HepG2 (cell line): ENCODE results near the gene STARD10. TPM values are rescaled to one million over a fixed set of nuclear protein-coding genes. Genes with fewer than 3 reads are reported as not detected.

ENCODE experiments used
- CHD4 ChIP-seq: fragments of 200-600 bp; sonication (generic); IDR thresholded peaks from 2 replicates; pipeline ENCODE4 v1.7.0; 2017; ENCODE audit warnings: mild to moderate bottlenecking, low read length, borderline replicate concordance
- ETV5 ChIP-seq: IDR thresholded peaks from 2 replicates; pipeline ENCODE4 v1.6.1; 2018; ENCODE audit warnings: missing biosample characterization, missing genetic modification reagents, inconsistent platforms, borderline replicate concordance
- FOXM1 ChIP-seq: sonication (generic); formaldehyde crosslinking; IDR thresholded peaks from 2 replicates; pipeline ENCODE4 v1.5.0; 2020; ENCODE audit warnings: missing genetic modification reagents
- KDM5A ChIP-seq: fragments of 200-600 bp; sonication (generic); IDR thresholded peaks from 2 replicates; pipeline ENCODE4 v1.7.0; 2018; ENCODE audit warnings: antibody characterized with exemption, mild to moderate bottlenecking, low read length, borderline replicate concordance
- MAFK ChIP-seq, 2 experiments: IDR thresholded peaks in 1 of 2; conservative IDR thresholded peaks in 1 of 2; 2 replicates each; pipeline ENCODE4 v1.6.1; 2011; ENCODE audit warnings: improper control_type of control experiment in 2 of 2, low read length in 2 of 2
- MXD1 ChIP-seq: sonication (generic); formaldehyde crosslinking; IDR thresholded peaks from 2 replicates; pipeline ENCODE4 v1.4.0; 2020; ENCODE audit warnings: mild to moderate bottlenecking, missing genetic modification reagents
- NFATC3 ChIP-seq: sonication (generic); formaldehyde crosslinking; IDR thresholded peaks from 2 replicates; pipeline ENCODE4 v1.5.1; 2020; ENCODE audit warnings: mild to moderate bottlenecking, missing genetic modification reagents
- NPAS2 ChIP-seq: sonication (generic); formaldehyde crosslinking; IDR thresholded peaks from 2 replicates; pipeline ENCODE4 v1.8.0; 2022; ENCODE audit warnings: mild to moderate bottlenecking, missing genetic modification reagents, borderline replicate concordance
- REPIN1 ChIP-seq: sonication (generic); formaldehyde crosslinking; IDR thresholded peaks from 2 replicates; pipeline ENCODE4 v1.8.0; 2022; ENCODE audit warnings: missing genetic modification reagents, low read depth, mild to moderate bottlenecking, borderline replicate concordance
- REXO4 ChIP-seq: sonication (generic); formaldehyde crosslinking; IDR thresholded peaks from 2 replicates; pipeline ENCODE4 v1.8.0; 2022; ENCODE audit warnings: missing genetic modification reagents, mild to moderate bottlenecking, borderline replicate concordance
- SOX6 ChIP-seq, 2 experiments: fragments of 450-650 bp in 1 of 2; sonication (generic) in 1 of 2; formaldehyde crosslinking in 1 of 2; IDR thresholded peaks; 2 replicates each; pipeline versions ENCODE4 v1.4.0 to v1.6.1; 2017 to 2020; ENCODE audit warnings: antibody characterized with exemption in 1 of 2, mild to moderate bottlenecking in 1 of 2, missing genetic modification reagents in 1 of 2
- STAG1 ChIP-seq: sonication (generic); formaldehyde crosslinking; IDR thresholded peaks from 2 replicates; pipeline ENCODE4 v1.4.0; 2020; ENCODE audit warnings: missing genetic modification reagents
- TBX2 ChIP-seq: sonication (generic); formaldehyde crosslinking; IDR thresholded peaks from 2 replicates; pipeline ENCODE4 v1.5.0; 2020; ENCODE audit warnings: missing genetic modification reagents, mild to moderate bottlenecking, borderline replicate concordance
- ZBTB10 ChIP-seq: sonication (generic); formaldehyde crosslinking; IDR thresholded peaks from 2 replicates; pipeline ENCODE4 v1.4.0; 2020; ENCODE audit warnings: missing genetic modification reagents, borderline replicate concordance
- ZMYM4 ChIP-seq: sonication (generic); formaldehyde crosslinking; IDR thresholded peaks from 2 replicates; pipeline ENCODE4 v1.8.1; 2023; ENCODE audit warnings: mild to moderate bottlenecking, missing genetic modification reagents
- ZNF12 ChIP-seq: sonication (generic); formaldehyde crosslinking; IDR thresholded peaks from 2 replicates; pipeline ENCODE4 v1.5.0; 2020; ENCODE audit warnings: missing genetic modification reagents
- ZNF251 ChIP-seq: sonication (generic); formaldehyde crosslinking; IDR thresholded peaks from 2 replicates; pipeline ENCODE4 v1.9.0; 2021; ENCODE audit warnings: mild to moderate bottlenecking, missing genetic modification reagents
- ZNF550 ChIP-seq: sonication (generic); formaldehyde crosslinking; IDR thresholded peaks from 2 replicates; pipeline ENCODE4 v1.4.0; 2020; ENCODE audit warnings: mild to moderate bottlenecking, missing genetic modification reagents, borderline replicate concordance
- ZNF749 ChIP-seq: sonication (generic); formaldehyde crosslinking; IDR thresholded peaks from 2 replicates; pipeline ENCODE4 v1.8.0; 2022; ENCODE audit warnings: mild to moderate bottlenecking, missing genetic modification reagents, moderate library complexity, borderline replicate concordance
- ZNF75D ChIP-seq: sonication (generic); formaldehyde crosslinking; IDR thresholded peaks from 2 replicates; pipeline ENCODE4 v1.8.1; 2023; ENCODE audit warnings: missing genetic modification reagents, mild to moderate bottlenecking, borderline replicate concordance
- polyA plus RNA-seq, 8 experiments: library from polyadenylated mRNA; depleted of rRNA in 3 of 8; stranded (reverse) in 7 of 8; unstranded in 1 of 8; fragments of >200 nt; fragmentation: Illumina TruSeq in 4 of 8; extraction: Trizol in 4 of 8; gene quantifications; 2 replicates each; pipeline versions ENCODE4 v1.2.1 to v1.2.3, GENCODE V29; 2011 to 2016; ENCODE audit warnings: low read depth in 4 of 8, missing spikeins in 1 of 8, mixed read lengths in 1 of 8; ENCODE audit not compliant: insufficient read depth in 1 of 8
- total RNA-seq, 5 experiments: library from RNA; depleted of rRNA; stranded (reverse); fragments of >200 nt; fragmentation: Illumina TruSeq; extraction: Trizol; gene quantifications; 2 replicates each; pipeline ENCODE4 v1.2.3, GENCODE V29; 2016; ENCODE audit warnings: low read depth in 1 of 5
- TF ChIP-seq, protein P1 (sequence below): IDR thresholded peaks from 2 replicates; pipeline ENCODE4 v1.6.1; 2016; ENCODE audit warnings: low read depth, control low read depth
- TF ChIP-seq, protein P2 (sequence below): sonication (generic); formaldehyde crosslinking; IDR thresholded peaks from 2 replicates; pipeline ENCODE4 v1.8.0; 2022; ENCODE audit warnings: missing genetic modification reagents, mild to moderate bottlenecking, moderate library complexity, borderline replicate concordance

The STARD10 gene
- total and polyA plus RNA-seq, 2 of the 13 experiments (the other 11 are each of a cell fraction or from before 2014, with no cell fraction given) = 260 to 341 TPM

DNA sequence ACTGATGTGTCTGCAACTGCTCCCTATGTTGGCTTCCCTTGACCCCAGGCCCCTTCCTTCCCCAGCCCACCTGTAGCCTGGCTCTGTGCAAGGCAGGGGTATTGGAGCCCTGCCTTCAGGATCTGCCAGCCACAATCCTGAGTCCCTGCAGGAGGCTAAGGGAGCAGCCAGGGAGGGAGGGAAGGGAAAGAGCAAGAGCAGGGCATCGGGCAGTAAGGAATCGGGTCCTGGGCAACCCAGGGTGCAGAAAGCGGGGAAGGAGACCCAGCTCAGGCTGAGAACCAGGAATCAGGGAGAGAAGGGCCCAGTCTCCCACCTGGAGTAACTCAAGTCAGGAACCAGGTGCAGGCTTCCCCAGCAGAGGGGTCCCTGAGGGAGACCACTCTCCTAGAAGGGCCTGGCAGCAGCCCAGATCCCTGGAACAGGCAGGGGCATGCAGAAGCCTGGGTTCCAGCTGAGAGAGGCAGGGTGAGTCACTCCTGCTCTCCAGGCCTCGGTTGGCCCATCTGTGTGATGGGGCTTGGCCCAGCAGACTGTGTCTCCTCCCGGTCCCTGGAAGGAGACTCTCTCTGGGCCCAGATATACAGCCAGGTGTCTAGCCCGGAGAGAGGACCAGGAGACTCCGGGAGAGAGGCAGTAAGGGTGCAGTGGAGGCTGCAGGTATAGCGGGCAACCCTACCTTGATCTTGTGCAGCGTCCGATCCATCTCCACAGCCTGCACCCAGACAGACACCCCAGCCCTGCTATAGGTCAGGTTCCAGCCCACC lies 13.4 kb downstream of the STARD10 start (continued):
- TF ChIP-seq KDM5A (no peak), REPIN1 (CRISPR knock-in tag) (no peak), MAFK (conservative IDR thresholded peaks at IDR 0.05 in 1 of 2, IDR thresholded peaks at IDR 0.05 in 1 of 2; ENCODE audit: low read length in 2 of 2) (no peak), ZBTB10 (CRISPR knock-in tag) (no peak), CHD4 (no peak), ZNF75D (CRISPR knock-in tag) (no peak), ETV5 (CRISPR knock-in tag) (no peak), MXD1 (0 out of 2 replicates have a peak, but pooled peaks have one; percentile 34), STAG1 (no peak), SOX6 (IDR thresholded peaks at IDR 0.05) (no peak), SOX6 (CRISPR knock-in tag; IDR thresholded peaks at IDR 0.05) (no peak), ZNF12 (CRISPR knock-in tag) (no peak), TBX2 (peak; percentile 36; the same call in 1 of the 2 replicates), NFATC3 (no peak), ZNF251 (CRISPR knock-in tag) (no peak), ZNF550 (CRISPR knock-in tag) (0 out of 2 replicates have a peak, but pooled peaks have one; percentile 26), NPAS2 (CRISPR knock-in tag) (no peak), FOXM1 (CRISPR knock-in tag) (no peak), ZMYM4 (peak; percentile 18; the same call in 1 of the 2 replicates), REXO4 (CRISPR knock-in tag) (no peak), ZNF749 (peak; percentile 45; the same call in 1 of the 2 replicates)
- TF ChIP-seq, protein P1, sequence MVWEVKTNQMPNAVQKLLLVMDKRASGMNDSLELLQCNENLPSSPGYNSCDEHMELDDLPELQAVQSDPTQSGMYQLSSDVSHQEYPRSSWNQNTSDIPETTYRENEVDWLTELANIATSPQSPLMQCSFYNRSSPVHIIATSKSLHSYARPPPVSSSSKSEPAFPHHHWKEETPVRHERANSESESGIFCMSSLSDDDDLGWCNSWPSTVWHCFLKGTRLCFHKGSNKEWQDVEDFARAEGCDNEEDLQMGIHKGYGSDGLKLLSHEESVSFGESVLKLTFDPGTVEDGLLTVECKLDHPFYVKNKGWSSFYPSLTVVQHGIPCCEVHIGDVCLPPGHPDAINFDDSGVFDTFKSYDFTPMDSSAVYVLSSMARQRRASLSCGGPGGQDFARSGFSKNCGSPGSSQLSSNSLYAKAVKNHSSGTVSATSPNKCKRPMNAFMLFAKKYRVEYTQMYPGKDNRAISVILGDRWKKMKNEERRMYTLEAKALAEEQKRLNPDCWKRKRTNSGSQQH (CRISPR knock-in tag) = 0 out of 2 replicates have a peak, but pooled peaks have one; percentile 31
- TF ChIP-seq, protein P2, sequence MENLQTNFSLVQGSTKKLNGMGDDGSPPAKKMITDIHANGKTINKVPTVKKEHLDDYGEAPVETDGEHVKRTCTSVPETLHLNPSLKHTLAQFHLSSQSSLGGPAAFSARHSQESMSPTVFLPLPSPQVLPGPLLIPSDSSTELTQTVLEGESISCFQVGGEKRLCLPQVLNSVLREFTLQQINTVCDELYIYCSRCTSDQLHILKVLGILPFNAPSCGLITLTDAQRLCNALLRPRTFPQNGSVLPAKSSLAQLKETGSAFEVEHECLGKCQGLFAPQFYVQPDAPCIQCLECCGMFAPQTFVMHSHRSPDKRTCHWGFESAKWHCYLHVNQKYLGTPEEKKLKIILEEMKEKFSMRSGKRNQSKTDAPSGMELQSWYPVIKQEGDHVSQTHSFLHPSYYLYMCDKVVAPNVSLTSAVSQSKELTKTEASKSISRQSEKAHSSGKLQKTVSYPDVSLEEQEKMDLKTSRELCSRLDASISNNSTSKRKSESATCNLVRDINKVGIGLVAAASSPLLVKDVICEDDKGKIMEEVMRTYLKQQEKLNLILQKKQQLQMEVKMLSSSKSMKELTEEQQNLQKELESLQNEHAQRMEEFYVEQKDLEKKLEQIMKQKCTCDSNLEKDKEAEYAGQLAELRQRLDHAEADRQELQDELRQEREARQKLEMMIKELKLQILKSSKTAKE (CRISPR knock-in tag) = no peak
